Kidney epithelial cell (primary cell): Measurements from ENCODE around the gene ERG. TPM values are rescaled to one million over a fixed set of nuclear protein-coding genes. Genes with fewer than 3 reads are reported as not detected.
A peak's percentile ranks its signal among the peaks of the same experiment; 100 is the strongest.

Source experiments
- DNase-seq: peaks from one replicate; pipeline ENCODE4 v3.0.0-alpha.2; 2010; ENCODE audit warnings: low read depth
- H3K27me3 ChIP-seq: 2 replicates; pipeline ENCODE4 v1.6.0; 2011; ENCODE audit warnings: low read length; ENCODE audit not compliant: control insufficient read depth, insufficient read depth
- H3K36me3 ChIP-seq: 2 replicates; pipeline ENCODE4 v1.5.1; 2011; ENCODE audit warnings: low read length; ENCODE audit not compliant: control insufficient read depth, insufficient read depth
- H3K4me3 ChIP-seq: 2 replicates; pipeline ENCODE4 v1.5.1; 2011; ENCODE audit warnings: low read depth, mild to moderate bottlenecking, control low read depth, low read length
- total RNA-seq: library from RNA; depleted of rRNA; stranded (reverse); fragments of >200 nt; gene quantifications from 2 replicates; pipeline ENCODE4 v1.2.3, GENCODE V29; 2015
- TF ChIP-seq, protein P1 (sequence below): IDR thresholded peaks from 2 replicates; pipeline ENCODE4 v1.5.1; 2011; ENCODE audit warnings: mild to moderate bottlenecking, moderate library complexity, low read length, control low read depth, inconsistent platforms; ENCODE audit not compliant: insufficient read depth, poor library complexity, severe bottlenecking

The ERG gene
- total RNA-seq, 1 donor from 2014 or later, result 0.29 TPM

DNA sequence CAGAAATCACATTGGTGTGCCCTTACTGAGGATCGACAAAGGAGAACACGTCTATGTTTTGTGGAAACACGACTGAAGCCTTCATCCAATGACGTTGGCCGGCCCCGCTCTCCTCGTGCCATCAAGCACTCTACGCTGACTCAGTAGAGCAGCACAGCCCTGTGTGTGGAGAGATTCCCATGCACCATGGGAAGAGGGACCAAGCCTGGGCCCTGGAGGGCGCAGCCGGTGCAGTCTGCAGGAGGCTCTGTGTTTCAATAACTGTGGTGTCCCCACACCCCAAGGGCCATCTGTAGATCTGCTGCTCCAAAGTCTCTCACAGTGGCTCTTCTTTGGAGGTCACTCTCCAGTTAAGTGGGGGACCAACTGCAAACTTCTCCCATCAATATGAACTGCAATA is 144.0 kb downstream of the ERG start:
- TF ChIP-seq, protein P1, sequence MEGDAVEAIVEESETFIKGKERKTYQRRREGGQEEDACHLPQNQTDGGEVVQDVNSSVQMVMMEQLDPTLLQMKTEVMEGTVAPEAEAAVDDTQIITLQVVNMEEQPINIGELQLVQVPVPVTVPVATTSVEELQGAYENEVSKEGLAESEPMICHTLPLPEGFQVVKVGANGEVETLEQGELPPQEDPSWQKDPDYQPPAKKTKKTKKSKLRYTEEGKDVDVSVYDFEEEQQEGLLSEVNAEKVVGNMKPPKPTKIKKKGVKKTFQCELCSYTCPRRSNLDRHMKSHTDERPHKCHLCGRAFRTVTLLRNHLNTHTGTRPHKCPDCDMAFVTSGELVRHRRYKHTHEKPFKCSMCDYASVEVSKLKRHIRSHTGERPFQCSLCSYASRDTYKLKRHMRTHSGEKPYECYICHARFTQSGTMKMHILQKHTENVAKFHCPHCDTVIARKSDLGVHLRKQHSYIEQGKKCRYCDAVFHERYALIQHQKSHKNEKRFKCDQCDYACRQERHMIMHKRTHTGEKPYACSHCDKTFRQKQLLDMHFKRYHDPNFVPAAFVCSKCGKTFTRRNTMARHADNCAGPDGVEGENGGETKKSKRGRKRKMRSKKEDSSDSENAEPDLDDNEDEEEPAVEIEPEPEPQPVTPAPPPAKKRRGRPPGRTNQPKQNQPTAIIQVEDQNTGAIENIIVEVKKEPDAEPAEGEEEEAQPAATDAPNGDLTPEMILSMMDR, result no peak
- H3K36me3 ChIP-seq, result no peaks in the 10 kb centered on the region
- DNase-seq, result no peak
- no peak overlapping the region for H3K4me3 ChIP-seq
- H3K27me3 ChIP-seq, result no peaks in the 10 kb centered on the region

DNA sequence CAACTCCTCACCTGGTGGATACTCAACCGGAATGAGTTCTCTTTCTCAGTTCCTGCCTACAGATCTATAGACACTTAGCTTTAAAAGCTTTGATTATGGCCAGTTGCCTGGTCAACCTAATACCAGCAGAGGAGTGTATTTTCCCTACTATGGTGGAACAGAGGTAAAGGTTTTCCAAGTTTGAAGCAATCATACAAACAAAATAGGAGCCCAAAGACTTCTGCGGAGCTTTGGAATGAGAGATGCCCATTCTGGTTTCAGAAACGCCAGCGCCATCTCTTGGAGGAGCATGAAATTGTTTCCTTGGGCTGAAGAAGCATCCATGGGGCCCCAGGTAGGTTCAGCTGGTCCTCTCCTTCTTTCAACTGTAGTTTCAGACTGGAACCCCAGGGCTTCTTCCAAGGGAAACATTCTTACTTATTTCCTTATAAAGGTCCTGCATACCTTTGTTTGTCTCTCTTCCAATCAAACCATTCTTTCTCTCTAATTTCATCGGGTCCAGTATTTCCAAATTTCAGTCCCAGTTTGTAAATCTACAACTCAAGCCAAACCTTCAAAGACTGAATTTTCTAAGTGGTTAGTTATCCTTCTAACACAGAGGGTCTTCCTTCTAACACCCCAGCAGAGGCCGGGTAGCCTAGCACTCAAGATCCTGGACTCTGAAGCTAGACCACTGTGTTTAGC is 145.6 kb downstream of the ERG start:
- no peaks in the 10 kb centered on the region for H3K36me3 ChIP-seq
- peak; percentile 47 for DNase-seq
- TF ChIP-seq, protein P1, result peak; percentile 86
- H3K27me3 ChIP-seq, result no peaks in the 10 kb centered on the region
- H3K4me3 ChIP-seq, result peak overlapping the region; percentile 14

DNA sequence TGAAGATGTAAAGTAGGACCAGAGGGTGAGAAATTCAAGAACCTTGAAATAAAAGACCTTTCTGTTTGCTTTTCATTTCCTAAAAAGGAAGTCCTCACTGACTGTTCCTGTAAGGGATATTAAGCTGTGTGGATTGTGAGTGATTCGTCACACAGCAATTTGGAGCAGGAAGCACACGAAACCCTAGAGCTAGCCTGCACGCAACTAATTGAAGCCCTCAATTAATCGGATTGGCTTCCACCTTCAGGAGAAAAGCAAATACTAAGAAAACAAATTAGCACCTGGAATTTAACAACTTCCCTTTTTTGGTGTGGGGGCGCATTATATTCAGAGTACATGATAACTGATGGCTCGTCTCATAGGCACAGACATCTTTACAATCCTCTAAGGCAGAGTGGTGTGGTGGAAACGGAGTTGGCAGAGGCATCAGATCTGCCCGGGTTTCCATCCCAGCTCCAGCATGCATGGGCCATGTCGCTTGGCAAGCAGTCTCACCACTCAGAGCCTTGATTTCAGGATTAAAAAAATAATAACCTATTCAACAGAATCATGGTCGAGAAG is 146.2 kb downstream of the ERG start:
- DNase-seq, result peak; percentile 90
- H3K4me3 ChIP-seq, result no peak overlapping the region
- no peaks in the 10 kb centered on the region for H3K36me3 ChIP-seq
- TF ChIP-seq, protein P1, result no peak
- H3K27me3 ChIP-seq, result no peaks in the 10 kb centered on the region

DNA sequence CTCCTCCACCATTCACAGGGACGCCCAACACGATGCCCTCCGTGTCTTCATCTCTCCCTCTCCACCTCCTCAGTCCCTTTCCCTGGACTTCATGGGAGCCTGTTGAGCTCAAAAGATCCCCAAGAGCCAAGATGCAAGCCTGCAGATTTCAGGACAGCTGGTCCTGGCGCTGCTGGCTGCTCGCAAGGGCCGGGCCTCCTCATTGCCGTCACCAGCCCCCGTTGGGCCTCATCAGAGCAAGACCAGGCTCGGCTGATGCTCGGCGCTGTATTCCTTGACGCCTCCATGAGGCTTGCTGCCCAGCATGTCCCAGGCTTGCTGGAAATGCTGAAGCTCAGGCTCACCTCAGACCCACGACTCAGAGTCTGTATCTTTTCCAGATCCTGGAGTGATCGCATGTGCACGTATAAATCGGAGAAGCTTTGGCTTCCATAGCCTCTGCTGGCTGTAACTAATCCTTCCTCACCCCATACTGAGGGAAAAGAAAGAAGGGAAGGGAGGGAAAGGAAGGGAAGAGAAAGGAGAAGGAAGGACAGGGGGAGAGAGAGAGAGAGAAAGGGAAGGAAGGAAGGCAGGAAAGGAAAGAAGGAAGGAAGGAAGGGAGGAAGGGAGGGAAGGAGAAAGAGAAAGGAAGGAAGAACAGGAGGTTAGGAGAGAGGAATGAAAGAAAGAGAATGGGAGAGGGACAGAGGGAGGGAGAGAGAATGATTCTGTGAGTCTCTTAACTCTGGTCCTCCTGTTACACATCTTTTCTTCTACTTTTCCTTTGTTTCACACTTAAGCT is 146.9 kb downstream of the ERG start:
- Histone ChIP-seq H3K36me3 (no peaks in the 10 kb centered on the region), H3K27me3 (no peaks in the 10 kb centered on the region)
- TF ChIP-seq, protein P1, result no peak

DNA sequence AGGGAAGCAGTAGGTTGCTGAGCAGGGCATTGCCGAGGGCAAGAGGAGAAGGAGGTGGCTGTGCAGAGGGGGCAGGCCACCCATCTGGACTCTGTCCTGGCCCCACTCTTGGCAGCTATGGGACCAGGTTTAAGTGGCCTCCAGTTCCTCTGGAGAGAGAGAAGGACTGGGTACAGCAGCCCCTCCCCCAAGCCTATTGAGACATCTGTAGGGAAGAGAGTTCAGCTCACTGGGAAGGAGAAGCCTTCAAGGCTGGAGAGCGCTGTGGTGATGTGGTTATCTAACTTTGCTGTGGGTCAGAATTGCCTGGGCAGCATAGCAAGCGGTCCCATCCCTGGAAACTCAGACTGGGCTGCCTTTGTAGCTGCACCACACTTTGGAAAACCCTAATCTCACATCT is 147.6 kb downstream of the ERG start:
- no peaks in the 10 kb centered on the region for H3K36me3 ChIP-seq
- no peaks in the 10 kb centered on the region for H3K27me3 ChIP-seq
- H3K4me3 ChIP-seq, result no peak overlapping the region
- TF ChIP-seq, protein P1, result no peak
- DNase-seq, result no peak

More for the DNA sequence above, 146.9 kb downstream of the ERG start:
- DNase-seq, result no peak
- H3K4me3 ChIP-seq, result no peak overlapping the region

DNA sequence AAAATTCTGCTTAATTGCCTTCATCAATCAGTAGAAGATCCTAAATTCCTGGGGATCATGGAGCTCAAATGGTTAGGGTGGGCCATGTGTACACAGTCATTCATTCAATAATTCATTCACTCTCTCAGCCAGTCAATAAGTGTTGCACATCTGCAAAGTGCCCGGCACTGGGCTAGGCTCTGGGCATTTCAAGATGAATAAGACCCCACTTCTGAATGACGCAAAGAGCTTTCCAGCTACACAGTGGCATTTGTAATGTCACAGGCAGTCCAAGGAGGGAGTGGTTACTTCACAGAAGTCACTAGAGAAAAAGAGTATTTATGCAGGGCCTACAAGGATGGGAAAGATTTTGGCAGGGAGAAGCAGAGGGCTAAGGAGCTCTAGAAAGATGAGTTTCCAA is 148.3 kb downstream of the ERG start:
- Histone ChIP-seq H3K36me3 (no peaks in the 10 kb centered on the region), H3K4me3 (no peak overlapping the region), H3K27me3 (no peaks in the 10 kb centered on the region)
- DNase-seq, result no peak
- TF ChIP-seq, protein P1, result no peak
